Astrocyte (in vitro differentiated cells and primary cell): ENCODE measurements around the gene PON1.

ENCODE experiments used
- CTCF ChIP-seq: IDR thresholded peaks from 2 replicates; pipeline ENCODE4 v1.5.1; 2011; ENCODE audit warnings: low read depth, mild to moderate bottlenecking, inconsistent platforms, low read length, moderate library complexity; ENCODE audit not compliant: insufficient read depth
- EZH2 ChIP-seq: IDR thresholded peaks from 2 replicates; pipeline ENCODE4 v1.6.1; 2012; ENCODE audit warnings: mild to moderate bottlenecking, low read length, inconsistent platforms; ENCODE audit not compliant: insufficient read depth

DNA sequence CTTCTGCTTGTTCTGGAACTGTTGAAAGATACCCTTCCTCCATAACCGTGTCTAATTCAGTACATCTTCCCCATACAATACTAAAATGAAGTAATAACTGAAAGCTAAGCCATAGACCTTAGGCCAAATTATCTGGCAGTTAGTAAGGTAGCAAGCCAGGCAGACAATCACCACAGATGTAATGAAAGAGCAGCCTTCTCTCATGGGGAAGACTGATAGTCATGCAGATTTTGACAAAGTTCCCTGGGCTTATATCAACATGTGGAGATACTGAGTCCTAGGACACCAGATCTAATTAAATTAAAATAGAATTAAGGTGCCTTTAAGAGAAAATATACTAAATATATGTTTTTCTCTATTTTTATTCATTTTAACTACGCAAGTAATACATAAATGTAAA, 61.5 kb downstream of the PON1 start:
- TF ChIP-seq CTCF: no peak
- no peak for TF ChIP-seq EZH2
